Fibroblast of the aortic adventitia (primary cell): ENCODE data around the gene REL. TPM values are rescaled to one million over a fixed set of nuclear protein-coding genes. Genes with fewer than 3 reads are reported as not detected.

Source experiments
- DNase-seq: peaks from one replicate; pipeline ENCODE4 v3.0.0-alpha.2; 2010; ENCODE audit warnings: low read depth
- H3K4me3 ChIP-seq: 2 replicates; pipeline ENCODE4 v1.5.1; 2011; ENCODE audit warnings: low read depth, mild to moderate bottlenecking, control low read depth, low read length, moderate library complexity
- CTCF ChIP-seq: IDR thresholded peaks from 2 replicates; pipeline ENCODE4 v1.5.1; 2011; ENCODE audit warnings: mild to moderate bottlenecking, low read length, control low read depth, inconsistent platforms; ENCODE audit not compliant: insufficient read depth
- total RNA-seq: library from RNA; depleted of rRNA; stranded (reverse); fragments of >200 nt; gene quantifications from 2 replicates; pipeline ENCODE4 v1.2.3, GENCODE V29; 2012; ENCODE audit warnings: low replicate concordance

Gene REL
- total RNA-seq, 1 donor = 7.4 TPM

DNA sequence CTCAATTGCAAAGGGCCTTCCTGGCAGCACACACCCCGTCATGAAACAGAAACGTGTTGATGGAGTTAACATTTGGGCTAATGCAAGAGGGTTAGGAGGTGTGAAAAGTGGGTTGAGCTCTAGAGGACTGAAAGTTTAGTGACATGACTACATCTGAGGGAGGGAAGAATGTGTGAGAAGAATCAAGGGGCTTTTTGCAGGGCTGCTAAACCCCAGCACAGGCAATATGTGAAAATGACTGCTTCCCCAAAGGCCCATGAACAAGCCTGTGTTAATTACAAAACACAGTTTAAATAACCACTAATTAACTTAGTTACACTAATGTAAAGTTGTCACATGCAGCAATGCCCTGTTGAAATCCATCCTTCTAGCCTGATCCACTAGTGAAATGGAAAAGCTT is 72.8 kb downstream of the REL start:
- no peak for DNase-seq
- no peak for TF ChIP-seq CTCF
- H3K4me3 ChIP-seq = no peak overlapping the region

DNA sequence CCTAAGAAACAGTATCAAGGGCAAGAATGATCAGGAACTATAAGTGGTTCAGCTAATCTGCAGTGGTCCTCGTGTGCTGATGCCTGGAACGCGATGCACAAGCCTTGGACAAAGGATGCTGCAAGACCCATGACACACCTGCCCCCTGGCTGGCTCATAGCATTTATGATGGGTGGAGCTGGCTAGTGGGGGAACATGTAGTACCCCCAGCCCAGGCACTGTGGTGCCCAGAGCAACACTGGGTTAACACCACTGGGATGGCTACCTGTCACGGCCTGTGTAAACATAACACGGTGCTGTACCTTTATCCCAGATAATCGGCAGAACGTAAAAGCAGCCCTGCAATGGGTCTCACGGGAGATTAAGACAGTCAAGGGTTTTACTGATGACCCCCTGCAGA is 75.8 kb downstream of the REL start:
- no peak overlapping the region for H3K4me3 ChIP-seq
- no peak for DNase-seq
- no peak for TF ChIP-seq CTCF

DNA sequence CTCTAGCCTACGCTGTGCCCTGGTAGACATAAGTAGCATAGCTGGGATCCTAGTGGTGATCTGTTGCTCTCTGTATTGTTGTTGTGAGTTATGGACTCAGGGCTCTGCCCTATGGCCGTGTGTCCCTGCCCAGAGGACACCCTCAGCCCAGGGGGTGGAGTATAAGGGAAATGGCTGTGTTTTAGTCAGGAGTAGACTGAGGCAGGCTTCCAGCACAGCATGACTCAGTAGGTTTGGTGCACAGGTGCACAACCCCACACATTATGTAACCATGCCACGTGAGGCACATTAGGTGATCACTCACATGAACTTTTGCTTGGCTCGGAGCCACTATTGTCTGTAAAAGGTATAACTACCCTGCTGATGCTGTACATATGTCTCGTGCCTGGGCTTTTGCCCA is 76.3 kb downstream of the REL start:
- DNase-seq = peak; percentile 9

DNA sequence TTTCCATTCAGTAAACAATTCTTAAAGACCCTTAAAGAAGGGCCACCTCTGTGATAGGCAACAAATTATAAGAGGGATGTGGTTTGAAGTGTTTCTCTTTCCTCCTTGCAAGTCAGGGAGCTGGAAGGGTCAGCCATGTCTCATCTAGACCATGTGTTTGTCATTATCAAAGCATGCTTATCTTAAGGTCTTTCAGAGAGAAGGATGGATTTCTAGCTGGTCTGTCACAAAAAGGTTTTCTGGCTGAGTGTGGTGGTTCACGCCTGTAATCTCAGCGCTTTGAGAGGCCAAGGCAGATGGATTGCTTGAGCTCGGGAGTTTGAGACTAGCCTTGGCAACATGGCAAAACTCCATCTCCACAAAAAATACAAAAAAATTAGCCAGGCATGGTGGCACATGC is 77.0 kb downstream of the REL start:
- peak; percentile 59 for DNase-seq
- no peak for TF ChIP-seq CTCF
- no peak overlapping the region for H3K4me3 ChIP-seq

More for the DNA sequence above, 76.3 kb downstream of the REL start:
- no peak for TF ChIP-seq CTCF
- no peak overlapping the region for H3K4me3 ChIP-seq

DNA sequence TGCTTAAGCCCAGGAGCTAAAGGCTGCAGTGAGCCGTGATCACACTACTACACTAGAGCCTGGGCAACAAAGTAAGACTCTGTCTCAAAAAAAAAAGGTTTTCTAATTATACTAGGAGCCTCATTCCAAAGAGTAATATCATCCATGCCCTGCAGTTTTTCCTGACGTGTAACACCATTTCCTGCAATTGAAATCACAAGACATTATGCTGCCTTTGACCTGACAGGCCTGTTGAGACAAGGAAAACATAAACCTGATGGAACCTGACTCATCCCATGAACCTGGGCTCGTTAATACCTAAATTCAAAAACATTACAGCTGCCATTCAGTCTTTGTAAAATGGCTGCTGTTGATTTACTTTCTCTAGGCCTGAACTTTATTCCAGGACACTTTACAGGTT is 77.4 kb downstream of the REL start:
- no peak for TF ChIP-seq CTCF
- DNase-seq = peak; percentile 57
- H3K4me3 ChIP-seq = no peak overlapping the region

GRCh38 chr2:60959501-60959900 is 78.1 kb downstream of the REL start:
- TF ChIP-seq CTCF = no peak
- DNase-seq = no peak
- H3K4me3 ChIP-seq = no peak overlapping the region

DNA sequence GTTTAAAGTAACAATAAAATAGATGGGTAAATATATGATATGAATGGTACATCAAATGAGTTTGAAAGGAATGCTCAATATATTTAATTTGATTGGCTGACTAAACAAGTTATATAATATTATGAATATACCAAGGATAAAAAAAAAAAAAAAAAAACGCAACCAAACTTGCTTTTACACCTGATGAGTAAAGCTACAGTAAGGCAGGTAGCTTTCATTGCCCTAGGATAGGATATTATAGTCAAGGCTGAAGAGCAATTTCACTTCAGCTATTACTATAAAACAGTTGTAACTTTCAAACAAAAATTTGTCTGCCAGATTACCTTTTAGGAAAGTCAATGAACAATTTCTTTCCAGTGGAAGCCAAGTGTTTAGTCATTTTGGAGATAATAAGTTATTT is 79.3 kb downstream of the REL start:
- DNase-seq = peak; percentile 28
- no peak for TF ChIP-seq CTCF

More for the DNA sequence above, 79.3 kb downstream of the REL start:
- H3K4me3 ChIP-seq = no peak overlapping the region
